Eye (tissue), 1 donor: ENCODE measurements around the gene CD247.

Experiments
- DNase-seq: peaks from one replicate; pipeline ENCODE4 v3.0.0-alpha.2; 2015

The CD247 gene

GRCh38 chr1:167404161-167404888, 114.0 kb downstream of the CD247 start:
- DNase-seq: no peak

- DNase-seq: peak; percentile 66
Observed at GRCh38 chr1:167401260-167401873, 117.0 kb downstream of the CD247 start.

GRCh38 chr1:167400359-167400953, 117.9 kb downstream of the CD247 start:
- no peak for DNase-seq

- DNase-seq: no peak
Observed at GRCh38 chr1:167392200-167392696, 126.1 kb downstream of the CD247 start.

- no peak for DNase-seq
Observed at GRCh38 chr1:167388976-167389375, 129.4 kb downstream of the CD247 start.

GRCh38 chr1:167387251-167387910, 130.9 kb downstream of the CD247 start:
- DNase-seq: no peak
